Myocyte (in vitro differentiated cells): ENCODE measurements around the gene GANAB. TPM values are rescaled to one million over a fixed set of nuclear protein-coding genes. Genes with fewer than 3 reads are reported as not detected.
A peak's percentile ranks its signal among the peaks of the same experiment; 100 is the strongest.
"Not testable (repeated sequence)": the region's sequence is repeated elsewhere in the genome, so short reads cannot be mapped to it uniquely, and the experiment has no call there.

ENCODE experiments used
- DNase-seq: peaks from one replicate; pipeline ENCODE4 v3.0.0-alpha.2; 2012; ENCODE audit warnings: low read depth
- total RNA-seq: library from RNA; depleted of rRNA; stranded (reverse); fragments of >200 nt; gene quantifications from 2 replicates; pipeline ENCODE4 v1.2.3, GENCODE V29; 2014

Gene GANAB
- total RNA-seq, 1 donor from 2014 or later: 174 TPM

DNA sequence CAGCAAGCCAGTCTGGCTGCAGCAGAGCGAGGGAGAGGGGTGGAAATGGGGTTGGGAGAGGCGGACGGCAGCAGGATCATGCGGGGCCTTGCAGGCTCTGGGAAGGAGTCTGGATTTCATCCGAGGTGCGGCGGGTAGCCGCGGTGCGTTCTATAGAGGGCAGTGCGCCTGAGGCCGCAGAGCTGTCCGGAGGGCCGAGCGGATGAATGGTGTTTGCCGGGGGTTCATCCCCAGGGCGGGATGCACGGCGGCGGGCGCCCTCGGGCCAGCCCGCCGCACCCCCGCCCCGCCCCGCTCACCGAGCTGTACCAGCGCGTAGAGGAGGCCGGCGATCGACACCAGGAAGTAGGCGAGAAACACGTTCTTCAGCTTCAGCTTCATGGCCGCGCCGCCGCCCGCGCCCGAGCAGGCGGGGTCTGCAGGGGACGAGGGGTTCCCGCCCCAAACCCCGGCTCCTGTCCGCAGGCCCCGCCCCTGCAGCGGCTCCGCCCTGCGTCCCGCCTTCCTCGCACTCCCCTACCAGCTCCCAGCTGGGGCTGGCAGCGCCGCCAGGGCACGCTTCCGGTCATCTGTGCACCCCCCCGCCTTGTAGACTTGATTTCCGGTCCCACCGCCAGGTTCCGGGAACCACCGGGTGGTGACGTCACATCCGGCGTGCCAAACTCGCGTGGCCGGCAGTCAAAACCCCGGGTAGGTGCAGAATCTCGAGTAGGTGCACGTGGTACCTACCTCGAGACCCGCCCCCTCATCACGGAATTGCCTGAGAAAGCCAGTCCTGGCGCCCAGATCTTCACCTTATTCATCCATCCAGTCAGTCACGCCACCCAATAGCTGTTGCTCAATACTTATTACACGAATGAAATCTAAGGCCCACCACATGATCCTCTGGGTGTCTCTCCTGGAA lies 24.6 kb downstream of the GANAB start, which contains the start of gene B3GAT3:
B3GAT3 (minus strand) TSS at position 420 of the 904 bp plus-strand sequence; CDS start at position 381, 39 bp downstream.
- DNase-seq: peak; percentile 98

- no peak for DNase-seq
Observed at GRCh38 chr11:62621027-62621566, 25.3 kb downstream of the GANAB start.

DNA sequence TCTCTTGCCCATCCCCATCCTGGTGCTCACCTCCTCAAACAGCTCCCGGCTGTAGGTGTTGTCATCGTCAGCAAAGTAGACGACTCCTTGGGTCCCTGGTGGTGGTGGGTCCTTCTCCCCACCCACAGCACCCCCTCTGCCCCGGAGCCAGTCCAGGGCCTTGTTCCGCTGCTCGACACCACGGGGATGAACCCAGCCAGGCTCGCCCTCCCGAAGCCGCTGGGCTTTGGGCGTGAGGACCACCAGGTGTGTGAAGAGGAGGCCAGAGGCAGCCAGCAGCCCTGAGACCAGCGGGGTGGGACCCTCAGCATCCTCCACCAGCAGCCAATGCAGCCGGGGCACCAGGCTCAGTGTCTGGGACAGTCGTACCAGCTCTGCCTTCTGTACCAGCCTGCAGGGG lies 29.5 kb downstream of the GANAB start:
- DNase-seq: not testable (repeated sequence)

DNA sequence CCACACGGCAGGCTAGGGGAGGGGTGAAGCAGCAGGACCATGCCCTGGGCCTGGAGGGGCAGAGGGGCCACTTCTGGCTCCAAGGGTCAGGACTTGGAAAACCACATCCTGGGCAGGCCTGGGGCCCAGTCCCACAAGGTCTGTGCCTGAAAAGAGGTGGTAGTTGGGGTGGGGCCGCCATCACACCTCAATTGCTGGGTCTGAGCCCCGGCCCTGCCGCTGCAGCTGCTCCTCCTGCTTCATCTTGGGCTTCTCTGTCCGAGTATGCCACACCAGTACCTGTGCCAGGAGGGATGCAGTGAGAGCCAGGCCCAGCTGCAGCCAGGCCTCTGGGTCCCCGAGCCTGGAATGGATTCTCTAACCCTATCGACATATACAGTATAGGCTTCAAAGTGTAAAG lies 30.9 kb downstream of the GANAB start:
- no peak for DNase-seq

GRCh38 chr11:62614275-62614674 lies 32.1 kb downstream of the GANAB start:
- no peak for DNase-seq

- DNase-seq: no peak
Observed at GRCh38 chr11:62613291-62613778, 33.1 kb downstream of the GANAB start.

DNA sequence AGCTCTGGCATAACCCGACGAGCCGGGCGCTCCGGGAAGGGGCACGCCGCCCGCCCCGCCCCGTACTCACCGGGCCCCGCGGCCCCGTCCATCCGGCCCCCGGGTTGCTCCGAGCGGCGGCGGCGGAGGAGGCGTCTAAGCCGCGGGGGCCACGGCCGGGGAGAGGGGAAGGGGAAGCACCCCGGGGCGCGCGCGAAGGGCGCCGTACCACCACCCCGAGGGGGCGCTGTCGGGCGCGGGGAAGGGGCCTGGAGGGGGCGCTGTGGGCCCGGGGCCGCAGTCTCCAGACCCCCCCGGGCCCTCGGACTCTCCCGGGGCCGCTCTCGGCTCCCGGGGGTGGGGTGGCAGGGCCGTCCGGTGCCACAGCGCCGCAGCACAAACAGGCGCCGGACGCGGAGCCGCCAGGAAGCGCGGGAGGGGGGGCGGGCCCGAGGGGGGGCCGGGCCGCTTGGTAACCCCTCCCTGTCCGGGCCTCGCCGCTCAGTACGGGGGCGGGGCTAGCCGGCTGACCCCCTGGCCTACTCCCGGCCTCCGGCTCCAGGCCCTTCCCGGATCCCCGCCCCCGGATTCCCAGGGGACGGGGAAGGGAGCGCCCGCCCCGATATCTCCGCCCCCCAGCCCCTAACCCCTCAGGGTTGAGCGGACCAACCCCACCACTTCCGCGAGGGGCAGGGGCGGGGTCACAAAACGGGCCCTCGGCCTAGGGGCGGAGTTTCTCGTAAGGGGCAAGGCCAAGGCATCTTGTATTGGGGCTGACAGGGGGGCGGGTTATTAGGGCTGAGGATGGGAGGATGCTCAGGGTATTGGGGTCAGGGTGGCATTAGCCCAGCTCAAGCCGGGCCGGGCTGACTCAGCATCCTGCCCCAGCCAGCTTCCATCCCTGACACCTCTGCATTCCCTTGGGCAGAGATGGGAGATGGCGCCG lies 33.8 kb downstream of the GANAB start, which contains the start of the genes EML3 and ROM1:
EML3 (minus strand) TSS at position 410 of the 925 bp plus-strand sequence; CDS start at position 92, 318 bp downstream.
ROM1 (plus strand) TSS at position 892 of the 925 bp plus-strand sequence; CDS start at position 917, 25 bp downstream.
- DNase-seq: peak; percentile 90

GRCh38 chr11:62611705-62612365 lies 34.6 kb downstream of the GANAB start:
- DNase-seq: peak; percentile 68

DNA sequence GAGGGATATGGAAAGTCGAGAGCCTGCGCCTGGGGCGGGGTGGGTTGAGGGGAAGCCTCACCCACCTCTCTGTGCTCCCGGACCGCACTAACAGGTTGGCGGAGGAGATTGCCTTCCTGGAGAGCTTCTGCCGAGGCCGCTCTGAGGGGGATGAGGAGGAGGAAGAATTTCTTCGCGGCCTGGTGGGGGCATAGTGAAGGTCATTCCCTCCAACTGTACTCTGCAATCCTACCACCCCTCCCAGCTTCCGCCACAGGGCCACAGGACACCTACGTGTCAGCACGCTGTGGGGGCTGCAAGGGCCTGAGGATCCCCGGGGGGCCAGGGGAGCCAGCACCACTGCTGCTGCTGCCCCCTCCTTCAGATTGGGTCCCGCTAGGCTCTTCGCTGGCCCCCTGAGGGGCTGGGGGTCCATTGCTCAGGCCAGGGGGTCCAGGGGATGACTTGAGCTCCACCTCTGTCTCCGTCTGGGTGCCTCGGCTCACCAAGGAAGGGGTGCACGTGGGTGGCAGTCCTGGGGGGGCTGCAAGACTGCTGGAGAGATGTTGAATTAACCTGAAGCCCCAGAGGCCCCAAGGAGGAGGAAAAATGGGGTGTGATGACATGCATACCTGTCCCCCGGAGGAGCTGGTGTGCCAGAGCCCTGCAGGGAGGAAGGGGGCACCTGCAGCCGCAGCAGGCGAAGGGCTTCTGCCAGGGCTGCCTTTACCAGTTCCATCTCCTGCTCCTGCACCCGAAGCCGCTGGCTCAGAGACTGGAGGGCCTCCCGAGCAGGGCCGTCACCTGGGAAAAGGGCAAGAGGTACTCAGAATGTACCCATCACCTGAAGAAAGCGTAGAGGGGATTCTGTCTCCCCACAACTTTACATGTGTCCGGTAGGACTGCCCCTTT lies 35.4 kb downstream of the GANAB start:
- DNase-seq: no peak

DNA sequence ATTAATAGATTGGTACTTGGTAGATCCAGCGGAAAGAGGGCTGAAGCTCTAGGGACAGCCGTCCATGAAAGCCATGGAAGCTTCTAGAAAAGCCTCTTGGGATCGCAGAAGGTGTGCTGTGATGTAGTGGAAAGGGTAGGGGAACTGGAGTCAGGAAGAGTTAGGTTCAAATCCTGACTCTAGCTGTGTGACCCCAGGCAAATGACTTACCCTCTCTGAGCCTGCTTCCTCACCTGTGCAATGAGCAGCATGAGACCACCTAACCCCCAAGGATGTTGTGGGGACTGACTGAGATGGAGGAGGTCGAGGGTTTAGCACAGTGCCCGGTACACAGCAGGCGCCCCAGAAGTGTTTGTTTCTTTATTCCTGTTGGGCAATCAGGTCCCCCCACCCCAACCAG lies 36.0 kb downstream of the GANAB start:
- no peak for DNase-seq

DNA sequence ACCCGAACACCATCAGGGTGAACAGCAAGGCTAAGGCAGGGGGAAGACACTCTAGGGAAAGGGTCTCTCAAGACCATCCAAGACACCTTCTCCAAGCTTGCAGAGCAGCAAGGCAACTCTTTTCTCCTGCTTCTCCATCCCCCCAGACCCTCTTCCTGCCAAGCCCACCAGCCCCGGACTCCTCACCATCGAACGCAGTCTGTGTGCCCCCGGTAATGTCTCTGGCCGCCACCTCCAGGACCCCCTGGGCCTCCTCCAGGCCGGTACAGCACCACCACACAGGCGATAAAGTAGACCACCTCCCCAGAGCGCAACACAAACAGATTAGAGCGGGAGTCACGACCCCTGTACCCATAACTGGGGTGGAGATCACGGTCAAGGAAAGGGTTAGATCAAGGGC lies 37.6 kb downstream of the GANAB start:
- DNase-seq: no peak

DNA sequence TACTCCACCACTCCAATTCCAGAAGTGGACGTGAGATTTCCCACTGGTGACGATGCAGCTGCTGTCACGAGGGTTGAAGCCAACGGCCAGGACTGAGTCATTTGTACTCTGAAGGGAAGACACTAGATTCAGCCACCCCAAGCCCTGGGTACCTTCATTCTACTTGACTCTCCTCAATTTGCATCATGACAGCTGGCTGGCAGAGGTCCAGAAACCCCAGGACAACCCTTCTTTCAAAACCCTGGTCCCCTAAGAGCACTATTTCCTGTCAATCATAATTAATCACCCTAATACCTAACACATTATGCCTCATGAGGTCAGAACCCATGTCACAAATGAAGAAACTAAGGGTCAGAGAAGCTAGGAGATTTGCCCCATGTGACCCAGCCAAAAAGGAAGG lies 38.7 kb downstream of the GANAB start:
- DNase-seq: peak; percentile 56

DNA sequence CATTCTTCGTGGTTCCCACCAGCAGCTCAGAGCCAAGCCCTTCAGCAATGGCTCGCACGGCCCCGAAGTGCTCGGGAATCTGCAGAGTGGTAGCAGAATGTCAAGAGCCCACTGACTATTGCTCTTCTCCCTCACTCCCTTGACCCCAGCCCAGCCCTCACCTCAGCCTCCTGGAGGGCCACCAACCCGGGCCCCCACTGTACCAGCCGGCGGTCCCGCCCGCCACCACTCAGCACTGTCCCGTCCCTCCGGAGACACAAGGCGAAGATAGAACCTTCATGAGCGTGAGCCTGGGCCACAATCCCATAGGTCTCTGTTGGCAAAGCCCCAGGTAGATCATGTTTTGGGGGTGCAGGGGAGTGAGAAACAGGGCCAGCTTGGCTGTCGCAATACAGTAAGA lies 40.5 kb downstream of the GANAB start:
- no peak for DNase-seq

- no peak for DNase-seq
Observed at GRCh38 chr11:62605467-62605866, 40.9 kb downstream of the GANAB start.

DNA sequence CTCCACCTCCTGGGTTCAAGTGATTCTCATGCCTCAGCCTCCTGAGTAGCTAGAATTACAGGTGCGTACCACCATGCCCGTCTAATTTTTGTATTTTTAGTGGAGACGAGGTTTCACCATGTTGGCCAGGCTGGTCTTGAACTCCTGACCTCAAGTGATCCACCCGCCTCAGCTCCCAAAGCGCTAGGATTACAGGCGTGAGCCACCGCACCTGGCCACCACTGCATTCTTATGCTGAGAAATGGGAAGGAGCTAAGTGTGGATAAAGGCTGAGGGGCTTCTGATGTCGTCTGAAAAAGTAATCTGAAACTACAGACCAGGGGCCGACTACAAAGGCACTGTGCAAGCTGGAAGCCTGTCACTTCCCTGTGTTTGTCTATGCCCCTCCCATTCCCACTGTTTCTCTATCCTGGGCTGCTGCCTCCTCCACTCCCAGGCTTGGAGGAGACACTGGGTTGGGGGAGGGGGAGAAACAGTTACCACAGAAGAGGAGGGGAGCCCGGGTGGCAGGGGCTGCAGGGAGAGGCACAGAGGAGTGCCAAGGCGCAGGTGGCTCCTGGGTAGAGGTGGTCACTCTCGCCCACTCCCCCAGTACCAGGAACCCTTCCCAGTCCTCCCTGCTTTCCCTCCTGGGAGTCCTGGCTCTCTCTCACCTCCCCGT lies 41.8 kb downstream of the GANAB start:
- DNase-seq: no peak

- DNase-seq: no peak
Observed at GRCh38 chr11:62603776-62604299, 42.6 kb downstream of the GANAB start.

DNA sequence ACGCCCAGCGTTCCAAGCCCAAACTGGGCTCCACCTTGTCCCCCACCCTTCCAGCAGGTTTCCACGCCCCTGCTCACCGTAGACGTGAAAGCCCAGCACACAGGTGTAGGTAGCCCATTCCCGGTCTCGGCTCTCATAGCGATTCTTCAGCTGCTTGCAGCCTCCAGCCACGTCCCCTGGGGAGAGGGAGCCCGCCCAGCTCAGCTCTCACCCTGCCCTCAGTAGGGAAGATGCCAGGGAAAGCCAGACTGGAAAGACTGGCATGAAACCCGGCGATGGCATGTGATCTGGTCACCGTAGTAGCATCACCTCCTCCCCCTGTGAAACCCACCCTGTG lies 43.4 kb downstream of the GANAB start:
- no peak for DNase-seq

DNA sequence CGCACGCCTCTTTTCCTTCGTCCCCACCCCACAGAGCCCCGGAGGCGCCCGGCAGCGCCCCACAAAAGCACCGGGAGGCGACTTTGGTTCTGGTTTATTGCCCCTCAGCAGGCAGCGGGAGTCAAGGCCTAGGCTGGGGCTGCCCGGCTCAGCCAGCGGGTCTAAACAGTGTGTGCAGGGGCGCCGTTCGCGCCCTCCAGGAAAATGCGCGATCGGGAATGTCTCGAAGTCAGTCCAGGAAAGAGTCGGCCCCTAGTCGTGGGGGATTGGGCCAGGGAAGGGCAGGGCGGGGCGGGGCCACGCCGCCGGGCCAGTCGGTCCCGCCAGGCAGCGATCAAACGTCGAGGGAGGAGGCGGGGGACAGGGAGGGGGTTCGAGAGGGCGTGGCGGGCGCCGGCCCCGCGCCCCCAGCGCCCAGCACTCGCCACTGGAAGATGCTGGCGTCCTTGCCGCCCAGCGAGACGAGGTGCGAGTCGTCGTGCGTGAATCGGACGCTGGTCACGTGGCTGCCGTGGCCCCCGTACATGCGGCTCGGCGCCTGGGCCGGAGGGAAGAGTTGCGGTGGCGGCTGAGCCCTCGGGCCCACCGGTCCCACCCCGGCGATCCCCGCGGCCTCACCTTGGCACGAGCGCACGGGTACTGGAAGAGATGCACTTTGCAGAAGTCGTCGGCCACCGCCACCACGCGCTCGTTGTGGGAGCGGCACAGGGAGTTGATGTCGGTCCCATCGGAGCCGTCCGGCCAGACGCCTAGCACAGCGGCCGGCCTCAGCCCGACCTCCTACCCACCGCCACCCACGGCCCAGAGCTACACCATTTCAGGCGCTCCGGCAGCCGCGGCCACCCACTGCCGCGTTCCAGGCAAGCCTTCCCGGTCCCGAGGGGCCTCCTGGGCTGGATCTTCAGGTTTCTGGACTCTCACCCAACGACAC lies 44.0 kb downstream of the GANAB start:
- peak; percentile 44 for DNase-seq
